GM21786 (cell line): Measurements from ENCODE around the gene TMEM132D.

Experiments
- ATAC-seq: cut with Tn5 transposase; IDR thresholded peaks from one replicate; pipeline ENCODE4 v1.9.1; 2021; ENCODE audit not compliant: unreplicated experiment

Gene TMEM132D

GRCh38 chr12:129276361-129277060 is 627.3 kb downstream of the TMEM132D start:
- no peak for ATAC-seq

- no peak for ATAC-seq
Observed at GRCh38 chr12:129269756-129270495, 633.9 kb downstream of the TMEM132D start.

GRCh38 chr12:129258781-129259318 is 645.0 kb downstream of the TMEM132D start:
- no peak for ATAC-seq

- ATAC-seq, result no peak
Observed at GRCh38 chr12:129257524-129257923, 646.3 kb downstream of the TMEM132D start.

- ATAC-seq, result no peak
Observed at GRCh38 chr12:129246630-129247029, 657.2 kb downstream of the TMEM132D start.

GRCh38 chr12:129245769-129246168 is 658.1 kb downstream of the TMEM132D start:
- no peak for ATAC-seq

- ATAC-seq, result no peak
Observed at GRCh38 chr12:129241852-129242251, 662.0 kb downstream of the TMEM132D start.

- no peak for ATAC-seq
Observed at GRCh38 chr12:129237881-129238280, 665.9 kb downstream of the TMEM132D start.

DNA sequence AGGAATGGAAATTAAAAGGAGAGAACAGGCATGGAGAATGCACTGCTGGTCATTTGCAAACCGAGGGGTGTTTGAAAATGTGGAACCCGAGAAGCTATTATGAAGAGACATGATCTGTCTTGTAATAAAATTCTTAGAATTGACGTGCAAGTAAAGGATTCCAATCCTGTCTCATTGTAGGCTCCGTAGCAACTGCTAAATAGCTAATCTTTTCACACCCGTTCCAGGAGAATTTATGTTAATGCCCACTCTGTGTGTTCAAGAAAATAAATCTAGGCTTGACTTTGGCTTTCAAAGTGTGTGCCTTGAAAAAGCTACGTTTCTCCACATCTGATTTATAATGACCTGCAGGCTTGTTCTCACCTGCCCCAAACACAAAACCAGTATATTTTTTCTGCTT is 669.6 kb downstream of the TMEM132D start:
- no peak for ATAC-seq

- ATAC-seq, result no peak
Observed at GRCh38 chr12:129231491-129231890, 672.3 kb downstream of the TMEM132D start.

GRCh38 chr12:129230995-129231394 is 672.8 kb downstream of the TMEM132D start:
- no peak for ATAC-seq

GRCh38 chr12:129226851-129227250 is 677.0 kb downstream of the TMEM132D start:
- no peak for ATAC-seq

DNA sequence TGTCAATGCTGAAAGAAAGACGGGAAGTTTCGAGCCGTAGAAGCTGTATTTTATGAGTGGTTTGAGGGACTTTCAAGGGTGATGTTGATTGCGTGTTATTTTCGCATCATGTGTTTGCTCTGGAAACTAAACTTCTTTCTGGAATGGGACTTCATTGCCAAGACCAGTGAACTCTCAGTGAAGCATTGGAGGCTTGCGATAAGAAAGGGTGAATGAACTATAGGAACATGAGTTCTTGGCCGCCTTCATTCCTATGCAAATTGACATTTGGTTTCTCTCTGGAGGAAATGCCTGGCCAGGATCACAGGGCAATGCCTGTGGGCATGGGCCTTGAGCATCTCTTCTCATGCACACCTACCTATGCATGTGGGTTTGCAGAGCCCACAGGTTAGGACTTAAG is 677.8 kb downstream of the TMEM132D start:
- ATAC-seq, result no peak

DNA sequence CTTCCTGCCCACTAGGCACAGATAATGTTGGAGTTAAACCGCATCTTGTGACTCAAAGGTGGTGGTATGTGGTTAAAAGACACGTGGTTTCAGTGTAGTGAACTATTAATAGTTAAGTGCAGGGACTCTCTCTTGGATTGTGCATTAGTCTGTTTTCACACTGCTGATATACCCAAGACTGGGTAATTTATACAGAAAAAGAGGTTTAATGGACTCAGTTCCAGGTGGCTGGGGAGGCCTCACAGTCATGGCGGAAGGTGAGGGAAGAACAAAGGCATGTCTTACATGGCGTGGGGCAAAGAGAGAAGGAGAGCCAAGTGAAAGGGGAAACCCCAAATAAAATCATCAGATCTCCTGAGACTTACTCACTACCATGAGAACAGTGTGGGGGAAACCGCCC is 688.3 kb downstream of the TMEM132D start:
- ATAC-seq, result no peak

- no peak for ATAC-seq
Observed at GRCh38 chr12:129213551-129213950, 690.3 kb downstream of the TMEM132D start.

GRCh38 chr12:129211862-129212630 is 691.8 kb downstream of the TMEM132D start:
- no peak for ATAC-seq

DNA sequence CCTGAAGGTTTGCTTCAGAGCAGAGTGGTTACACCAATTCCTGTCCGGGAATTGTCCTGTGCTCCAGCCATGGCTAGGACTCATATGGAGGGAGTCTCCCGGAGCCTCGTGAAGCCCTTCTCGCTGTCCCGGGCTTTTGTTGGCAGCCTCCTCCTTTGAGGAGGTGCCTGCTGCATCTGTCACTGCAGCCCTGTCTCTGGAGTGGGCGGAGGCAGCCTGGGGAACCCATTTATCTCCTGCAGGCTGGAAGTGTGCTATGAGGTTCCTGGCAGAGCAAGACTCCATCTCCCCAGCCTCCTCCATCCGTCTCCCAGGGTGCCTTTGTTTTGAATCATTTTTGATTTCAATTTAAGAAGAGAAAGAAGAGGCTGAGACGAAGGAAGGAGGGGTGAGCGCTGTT is 695.3 kb downstream of the TMEM132D start:
- no peak for ATAC-seq

- no peak for ATAC-seq
Observed at GRCh38 chr12:129207084-129207483, 696.7 kb downstream of the TMEM132D start.

DNA sequence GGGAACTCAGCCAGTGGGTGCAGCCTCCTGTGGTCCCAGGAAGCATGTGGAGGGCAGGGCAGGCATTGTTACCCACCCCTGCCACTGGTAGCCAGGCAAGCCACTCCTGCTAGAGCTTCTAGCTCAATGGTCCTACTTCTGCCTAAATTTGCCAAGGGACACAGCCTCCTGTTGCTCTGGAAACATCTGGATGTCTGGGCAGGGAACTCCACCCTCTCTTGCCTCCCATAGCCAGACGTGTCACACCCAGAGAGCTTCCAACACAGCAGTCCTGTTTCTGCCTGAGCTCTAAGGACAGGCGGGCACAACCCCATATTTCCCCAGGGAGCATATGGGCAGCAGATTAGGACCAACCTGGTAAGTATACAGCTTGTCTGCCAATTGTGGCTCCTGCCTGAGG is 700.4 kb downstream of the TMEM132D start:
- ATAC-seq, result no peak

DNA sequence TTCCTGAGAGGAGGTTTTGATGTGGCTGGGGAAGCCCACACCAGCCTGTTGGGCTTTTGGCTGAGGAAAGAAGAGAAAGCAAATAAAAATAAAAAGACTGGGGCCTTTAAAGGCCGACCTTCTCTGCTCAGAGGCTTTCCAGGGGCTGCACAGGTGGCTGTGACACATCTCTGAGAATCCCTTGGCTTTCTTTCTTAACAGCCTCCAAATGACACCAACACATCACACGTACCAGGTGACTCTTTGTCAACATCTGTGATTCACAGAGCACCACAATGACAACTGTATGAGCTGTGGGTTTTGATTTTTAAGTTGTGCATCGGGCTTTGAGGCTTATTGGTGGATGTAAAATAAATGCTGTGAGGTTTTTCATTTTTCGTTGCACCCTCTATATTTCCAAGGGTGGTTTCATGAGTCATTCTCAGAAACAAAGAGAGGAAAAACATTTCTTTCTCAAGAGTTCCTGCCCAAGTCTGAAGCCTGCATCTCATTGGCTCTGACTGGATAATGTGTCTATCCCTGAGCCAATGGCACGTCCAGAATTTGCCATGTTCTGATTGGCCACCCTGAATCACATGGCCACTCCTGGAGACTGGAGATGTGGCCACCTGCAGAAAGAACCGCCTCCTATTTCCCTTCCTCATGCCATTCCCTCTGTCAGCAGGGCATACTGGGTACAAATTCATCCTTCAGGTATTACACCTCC is 701.6 kb downstream of the TMEM132D start:
- no peak for ATAC-seq

GRCh38 chr12:129201029-129201428 is 702.8 kb downstream of the TMEM132D start:
- ATAC-seq, result no peak
